HEK293 (cell line): Measurements from ENCODE around the gene GAD1.

Source experiments
- GLI2 ChIP-seq: fragments of 450-650 bp; formaldehyde crosslinking; IDR thresholded peaks from 2 replicates; pipeline ENCODE4; 2017; ENCODE audit warnings: missing biosample characterization, missing genetic modification characterization, low read depth, borderline replicate concordance
- MEIS1 ChIP-seq: sonication (generic); formaldehyde crosslinking; IDR thresholded peaks from 2 replicates; pipeline ENCODE4 v1.8.1; 2022; ENCODE audit warnings: missing genetic modification reagents, mild to moderate bottlenecking, borderline replicate concordance
- WT1 ChIP-seq: fragments of 450-650 bp; formaldehyde crosslinking; IDR thresholded peaks from 2 replicates; pipeline ENCODE4 v1.5.1; 2016; ENCODE audit warnings: missing biosample characterization, missing genetic modification characterization
- ZBTB48 ChIP-seq: fragments of 450-650 bp; formaldehyde crosslinking; IDR thresholded peaks from 2 replicates; pipeline ENCODE4 v1.5.1; 2016; ENCODE audit warnings: missing biosample characterization, missing genetic modification characterization
- ZNF138 ChIP-seq: fragments of 450-650 bp; formaldehyde crosslinking; IDR thresholded peaks from 2 replicates; pipeline ENCODE4 v1.5.1; 2016; ENCODE audit warnings: missing biosample characterization, missing genetic modification characterization, borderline replicate concordance
- ZNF184 ChIP-seq: fragments of 450-650 bp; IDR thresholded peaks from 2 replicates; pipeline ENCODE4 v1.5.1; 2018; ENCODE audit warnings: missing biosample characterization, mild to moderate bottlenecking, missing genetic modification characterization
- ZNF2 ChIP-seq: fragments of 450-650 bp; formaldehyde crosslinking; IDR thresholded peaks from 2 replicates; pipeline ENCODE4 v1.5.1; 2016; ENCODE audit warnings: missing biosample characterization, missing genetic modification characterization
- ZNF221 ChIP-seq: fragments of 450-650 bp; formaldehyde crosslinking; IDR thresholded peaks from 2 replicates; pipeline ENCODE4 v1.5.1; 2017; ENCODE audit warnings: missing biosample characterization, missing genetic modification characterization, borderline replicate concordance
- ZNF362 ChIP-seq: fragments of 450-650 bp; formaldehyde crosslinking; IDR thresholded peaks from 2 replicates; pipeline ENCODE4 v1.5.1; 2016; ENCODE audit warnings: missing biosample characterization, missing genetic modification characterization
- ZNF391 ChIP-seq: fragments of 450-650 bp; formaldehyde crosslinking; IDR thresholded peaks from 2 replicates; pipeline ENCODE4 v1.5.1; 2016; ENCODE audit warnings: low read depth, missing biosample characterization, missing genetic modification characterization, borderline replicate concordance
- ZNF488 ChIP-seq: fragments of 450-650 bp; formaldehyde crosslinking; IDR thresholded peaks from 2 replicates; pipeline ENCODE4 v1.5.1; 2016; ENCODE audit warnings: missing biosample characterization, missing genetic modification characterization
- ZNF529 ChIP-seq: fragments of 450-650 bp; formaldehyde crosslinking; IDR thresholded peaks from 2 replicates; pipeline ENCODE4 v1.5.1; 2017; ENCODE audit warnings: missing genetic modification characterization, missing biosample characterization; ENCODE audit not compliant: insufficient replicate concordance
- ZNF558 ChIP-seq: fragments of 450-650 bp; formaldehyde crosslinking; IDR thresholded peaks from 2 replicates; pipeline ENCODE4 v1.5.1; 2016; ENCODE audit warnings: missing biosample characterization, missing genetic modification characterization
- ZNF561 ChIP-seq: fragments of 450-650 bp; IDR thresholded peaks from 2 replicates; pipeline ENCODE4 v1.5.1; 2018; ENCODE audit warnings: missing biosample characterization, missing genetic modification characterization, borderline replicate concordance
- ZNF785 ChIP-seq: fragments of 450-650 bp; formaldehyde crosslinking; IDR thresholded peaks from 2 replicates; pipeline ENCODE4 v1.5.1; 2016; ENCODE audit warnings: missing biosample characterization, missing genetic modification characterization
- TF ChIP-seq, protein P1 (sequence below): fragments of 450-650 bp; formaldehyde crosslinking; IDR thresholded peaks from 2 replicates; pipeline ENCODE4 v1.5.1; 2016; ENCODE audit warnings: missing biosample characterization, missing genetic modification characterization
- TF ChIP-seq, protein P2 (sequence below): fragments of 450-650 bp; formaldehyde crosslinking; IDR thresholded peaks from 2 replicates; pipeline ENCODE4 v1.5.1; 2016; ENCODE audit warnings: missing biosample characterization, missing genetic modification characterization
- TF ChIP-seq, protein P3 (sequence below): fragments of 450-650 bp; formaldehyde crosslinking; IDR thresholded peaks from 2 replicates; pipeline ENCODE4 v1.5.1; 2016; ENCODE audit warnings: missing biosample characterization, missing genetic modification characterization, low read depth

Gene GAD1

GRCh38 chr2:170817093-170818035 lies 677 bp downstream of the GAD1 start (continued):
- TF ChIP-seq ZNF362 (tag by site-specific recombination) (no peak), ZNF391 (tag by site-specific recombination) (no peak), ZNF785 (tag by site-specific recombination) (no peak), MEIS1 (CRISPR knock-in tag) (no peak), ZNF561 (tag by site-specific recombination) (no peak), ZNF558 (tag by site-specific recombination) (no peak), ZNF529 (tag by site-specific recombination) (no peak), GLI2 (tag by site-specific recombination) (no peak), ZBTB48 (0 out of 2 replicates have a peak, but pooled peaks have one; percentile 30), ZNF221 (tag by site-specific recombination) (no peak), ZNF488 (tag by site-specific recombination) (no peak), ZNF184 (tag by site-specific recombination) (no peak), WT1 (tag by site-specific recombination) (no peak), ZNF2 (tag by site-specific recombination) (no peak), ZNF138 (tag by site-specific recombination) (no peak)
- TF ChIP-seq, protein P1, sequence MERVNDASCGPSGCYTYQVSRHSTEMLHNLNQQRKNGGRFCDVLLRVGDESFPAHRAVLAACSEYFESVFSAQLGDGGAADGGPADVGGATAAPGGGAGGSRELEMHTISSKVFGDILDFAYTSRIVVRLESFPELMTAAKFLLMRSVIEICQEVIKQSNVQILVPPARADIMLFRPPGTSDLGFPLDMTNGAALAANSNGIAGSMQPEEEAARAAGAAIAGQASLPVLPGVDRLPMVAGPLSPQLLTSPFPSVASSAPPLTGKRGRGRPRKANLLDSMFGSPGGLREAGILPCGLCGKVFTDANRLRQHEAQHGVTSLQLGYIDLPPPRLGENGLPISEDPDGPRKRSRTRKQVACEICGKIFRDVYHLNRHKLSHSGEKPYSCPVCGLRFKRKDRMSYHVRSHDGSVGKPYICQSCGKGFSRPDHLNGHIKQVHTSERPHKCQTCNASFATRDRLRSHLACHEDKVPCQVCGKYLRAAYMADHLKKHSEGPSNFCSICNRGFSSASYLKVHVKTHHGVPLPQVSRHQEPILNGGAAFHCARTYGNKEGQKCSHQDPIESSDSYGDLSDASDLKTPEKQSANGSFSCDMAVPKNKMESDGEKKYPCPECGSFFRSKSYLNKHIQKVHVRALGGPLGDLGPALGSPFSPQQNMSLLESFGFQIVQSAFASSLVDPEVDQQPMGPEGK = no peak
- TF ChIP-seq, protein P2, sequence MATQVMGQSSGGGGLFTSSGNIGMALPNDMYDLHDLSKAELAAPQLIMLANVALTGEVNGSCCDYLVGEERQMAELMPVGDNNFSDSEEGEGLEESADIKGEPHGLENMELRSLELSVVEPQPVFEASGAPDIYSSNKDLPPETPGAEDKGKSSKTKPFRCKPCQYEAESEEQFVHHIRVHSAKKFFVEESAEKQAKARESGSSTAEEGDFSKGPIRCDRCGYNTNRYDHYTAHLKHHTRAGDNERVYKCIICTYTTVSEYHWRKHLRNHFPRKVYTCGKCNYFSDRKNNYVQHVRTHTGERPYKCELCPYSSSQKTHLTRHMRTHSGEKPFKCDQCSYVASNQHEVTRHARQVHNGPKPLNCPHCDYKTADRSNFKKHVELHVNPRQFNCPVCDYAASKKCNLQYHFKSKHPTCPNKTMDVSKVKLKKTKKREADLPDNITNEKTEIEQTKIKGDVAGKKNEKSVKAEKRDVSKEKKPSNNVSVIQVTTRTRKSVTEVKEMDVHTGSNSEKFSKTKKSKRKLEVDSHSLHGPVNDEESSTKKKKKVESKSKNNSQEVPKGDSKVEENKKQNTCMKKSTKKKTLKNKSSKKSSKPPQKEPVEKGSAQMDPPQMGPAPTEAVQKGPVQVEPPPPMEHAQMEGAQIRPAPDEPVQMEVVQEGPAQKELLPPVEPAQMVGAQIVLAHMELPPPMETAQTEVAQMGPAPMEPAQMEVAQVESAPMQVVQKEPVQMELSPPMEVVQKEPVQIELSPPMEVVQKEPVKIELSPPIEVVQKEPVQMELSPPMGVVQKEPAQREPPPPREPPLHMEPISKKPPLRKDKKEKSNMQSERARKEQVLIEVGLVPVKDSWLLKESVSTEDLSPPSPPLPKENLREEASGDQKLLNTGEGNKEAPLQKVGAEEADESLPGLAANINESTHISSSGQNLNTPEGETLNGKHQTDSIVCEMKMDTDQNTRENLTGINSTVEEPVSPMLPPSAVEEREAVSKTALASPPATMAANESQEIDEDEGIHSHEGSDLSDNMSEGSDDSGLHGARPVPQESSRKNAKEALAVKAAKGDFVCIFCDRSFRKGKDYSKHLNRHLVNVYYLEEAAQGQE (tag by site-specific recombination) = no peak
- TF ChIP-seq, protein P3, sequence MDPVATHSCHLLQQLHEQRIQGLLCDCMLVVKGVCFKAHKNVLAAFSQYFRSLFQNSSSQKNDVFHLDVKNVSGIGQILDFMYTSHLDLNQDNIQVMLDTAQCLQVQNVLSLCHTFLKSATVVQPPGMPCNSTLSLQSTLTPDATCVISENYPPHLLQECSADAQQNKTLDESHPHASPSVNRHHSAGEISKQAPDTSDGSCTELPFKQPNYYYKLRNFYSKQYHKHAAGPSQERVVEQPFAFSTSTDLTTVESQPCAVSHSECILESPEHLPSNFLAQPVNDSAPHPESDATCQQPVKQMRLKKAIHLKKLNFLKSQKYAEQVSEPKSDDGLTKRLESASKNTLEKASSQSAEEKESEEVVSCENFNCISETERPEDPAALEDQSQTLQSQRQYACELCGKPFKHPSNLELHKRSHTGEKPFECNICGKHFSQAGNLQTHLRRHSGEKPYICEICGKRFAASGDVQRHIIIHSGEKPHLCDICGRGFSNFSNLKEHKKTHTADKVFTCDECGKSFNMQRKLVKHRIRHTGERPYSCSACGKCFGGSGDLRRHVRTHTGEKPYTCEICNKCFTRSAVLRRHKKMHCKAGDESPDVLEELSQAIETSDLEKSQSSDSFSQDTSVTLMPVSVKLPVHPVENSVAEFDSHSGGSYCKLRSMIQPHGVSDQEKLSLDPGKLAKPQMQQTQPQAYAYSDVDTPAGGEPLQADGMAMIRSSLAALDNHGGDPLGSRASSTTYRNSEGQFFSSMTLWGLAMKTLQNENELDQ (tag by site-specific recombination) = no peak
